CD4-positive, alpha-beta memory T cell (primary cell): ENCODE results near the gene CES1. TPM values are rescaled to one million over a fixed set of nuclear protein-coding genes. Genes with fewer than 3 reads are reported as not detected.
"Not testable (repeated sequence)": the region's sequence is repeated elsewhere in the genome, so short reads cannot be mapped to it uniquely, and the experiment has no call there.

Experiments
- CTCF ChIA-PET: fragments of 350-600 bp; sonication (Branson Sonifier 250); formaldehyde crosslinking; loops from one replicate; lab custom pipeline; 2021; ENCODE audit warnings: inconsistent platforms; ENCODE audit not compliant: partially characterized antibody; lab: Charles Lee
- POLR2A ChIA-PET: fragments of 350-600 bp; sonication (Branson Sonifier 250); formaldehyde crosslinking; loops from one replicate; lab custom pipeline; 2021; ENCODE audit not compliant: partially characterized antibody; lab: Charles Lee
- DNase-seq, 5 donors: peaks; one replicate each; pipeline versions ENCODE4 v3.0.0 to v3.0.0-alpha.2; 2020 to 2022; ENCODE audit warnings: mixed read lengths in 1 of 5
- H3K27ac ChIP-seq: one replicate; pipeline ENCODE4 v1.7.0; 2013; ENCODE audit warnings: low read depth, low read length
- H3K27me3 ChIP-seq: 2 replicates; pipeline ENCODE4 v1.7.0; 2013; ENCODE audit warnings: mild to moderate bottlenecking, low read length, moderate library complexity; ENCODE audit not compliant: insufficient read depth
- H3K36me3 ChIP-seq: 2 replicates; pipeline ENCODE4 v1.7.0; 2013; ENCODE audit warnings: mild to moderate bottlenecking, low read length, moderate library complexity; ENCODE audit not compliant: insufficient read depth
- H3K4me1 ChIP-seq: 2 replicates; pipeline ENCODE4 v1.7.0; 2013; ENCODE audit warnings: mild to moderate bottlenecking, low read length, moderate library complexity; ENCODE audit not compliant: insufficient read depth
- H3K4me3 ChIP-seq, 2 donors: one replicate each; pipeline ENCODE4 v1.7.0; 2013; ENCODE audit warnings: low read length in 2 of 2, mild to moderate bottlenecking in 1 of 2
- H3K9me3 ChIP-seq, 2 donors: one replicate each; pipeline ENCODE4 v1.7.0; 2013; ENCODE audit warnings: low read length in 2 of 2, control low read depth in 1 of 2; ENCODE audit not compliant: control insufficient read depth in 1 of 2
- H3K27ac Mint-ChIP-seq, 7 donors: one replicate each; pipeline ENCODE4 v1.8.0; 2020 to 2021; ENCODE audit warnings: mixed read lengths in 7 of 7, mild to moderate bottlenecking in 6 of 7, inconsistent platforms in 3 of 7, moderate library complexity in 3 of 7
- H3K27me3 Mint-ChIP-seq, 2 donors: one replicate each; pipeline ENCODE4 v1.8.0; 2020 to 2021; ENCODE audit warnings: mixed read lengths in 2 of 2
- H3K36me3 Mint-ChIP-seq, 2 donors: one replicate each; pipeline ENCODE4 v1.8.0; 2020 to 2021; ENCODE audit warnings: mixed read lengths in 2 of 2, inconsistent platforms in 1 of 2, mild to moderate bottlenecking in 1 of 2
- H3K4me1 Mint-ChIP-seq, 4 donors: one replicate each; pipeline ENCODE4 v1.8.0; 2020 to 2021; ENCODE audit warnings: mixed read lengths in 4 of 4, mild to moderate bottlenecking in 1 of 4
- H3K4me3 Mint-ChIP-seq, 8 donors: one replicate each; pipeline ENCODE4 v1.8.0; 2020 to 2021; ENCODE audit warnings: mixed read lengths in 8 of 8, mild to moderate bottlenecking in 7 of 8, moderate library complexity in 6 of 8, inconsistent platforms in 3 of 8
- H3K9me3 Mint-ChIP-seq, 8 donors: one replicate each; pipeline ENCODE4 v1.8.0; 2020 to 2021; ENCODE audit warnings: mixed read lengths in 8 of 8, mild to moderate bottlenecking in 5 of 8, inconsistent platforms in 3 of 8, moderate library complexity in 1 of 8
- intact Hi-C: fragments of 100-400 bp; cut with micrococcal nuclease; formaldehyde crosslinking; loops from one replicate; pipeline ENCODE4 v1.15.1; 2023
- polyA plus RNA-seq, 2 donors: library from polyadenylated mRNA; unstranded; fragments of 300-500 nt; fragmentation: Illumina TruSeq; gene quantifications; one replicate each; pipeline ENCODE4 v1.2.3, GENCODE V29; 2021
- total RNA-seq, 2 experiments: library from RNA; stranded (reverse); gene quantifications; one replicate each; pipeline ENCODE4 v1.2.3, GENCODE V29; 2021

The CES1 gene
- total and polyA plus RNA-seq, 4 experiments from 2014 or later, result 0.47 to 2.1 (median 1.1) TPM

DNA sequence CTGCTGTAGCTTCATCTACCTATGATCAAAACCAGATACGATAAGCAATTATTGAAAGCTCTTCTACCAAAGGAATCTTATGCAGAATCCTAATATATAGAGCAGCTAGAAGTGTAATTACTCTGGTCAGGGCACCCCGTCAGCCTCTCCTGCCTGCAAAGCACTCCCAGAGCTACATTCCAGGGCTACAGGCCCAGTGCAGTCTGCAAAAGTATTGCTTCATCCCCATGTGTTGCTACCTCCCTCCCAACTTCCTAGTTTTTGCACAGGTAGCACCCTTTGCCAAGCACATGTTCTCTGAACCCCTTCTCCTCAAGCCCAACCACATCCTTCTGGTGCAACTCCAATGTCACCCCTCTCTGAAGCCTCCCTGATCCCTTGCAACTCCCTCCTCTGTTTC, 35.2 kb upstream of the CES1 start:
- no peak for DNase-seq
- Mint-ChIP-seq H3K9me3 (no peaks in the 10 kb centered on the region), H3K4me3 (no peak overlapping the region), H3K4me1 (no peaks in the 10 kb centered on the region), H3K27me3 (peaks cover 4 to 12% of the 10 kb centered on the region in 2 donors), H3K27ac (no peak overlapping the region), H3K36me3 (no peaks in the 10 kb centered on the region)
- H3K36me3 ChIP-seq, result no peaks in the 10 kb centered on the region
- H3K27me3 ChIP-seq, result no peaks in the 10 kb centered on the region
- ChIA-PET CTCF (no interaction called here), POLR2A (no interaction called here)
- H3K9me3 ChIP-seq, result no peaks in the 10 kb centered on the region
- H3K27ac ChIP-seq, result no peak overlapping the region
- intact Hi-C loops, result no loop called here
- no peak overlapping the region for H3K4me3 ChIP-seq
- no peaks in the 10 kb centered on the region for H3K4me1 ChIP-seq

DNA sequence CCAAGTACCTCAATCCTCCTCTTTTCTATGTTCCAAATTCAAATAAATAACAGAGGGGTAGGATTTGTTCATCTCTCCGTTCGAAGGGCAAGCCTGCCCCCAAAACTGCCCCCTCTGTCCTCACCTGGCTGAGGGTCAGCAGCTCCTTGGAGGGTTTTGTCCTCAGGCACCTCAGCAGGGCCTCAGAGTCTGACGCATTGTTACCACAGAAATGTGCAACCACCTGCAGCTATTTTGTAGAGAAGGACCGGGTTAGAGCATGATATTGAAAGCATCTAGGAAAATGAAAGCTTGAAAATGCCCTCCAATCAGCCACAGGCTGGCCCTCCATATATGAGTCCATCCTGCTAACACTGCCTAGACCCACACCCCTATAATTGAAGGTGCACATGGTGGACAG, 28.4 kb upstream of the CES1 start:
- H3K27me3 Mint-ChIP-seq, result peaks cover 6 to 10% of the 10 kb centered on the region in 2 donors
- POLR2A ChIA-PET, result no interaction called here
- intact Hi-C loops, result no loop called here

DNA sequence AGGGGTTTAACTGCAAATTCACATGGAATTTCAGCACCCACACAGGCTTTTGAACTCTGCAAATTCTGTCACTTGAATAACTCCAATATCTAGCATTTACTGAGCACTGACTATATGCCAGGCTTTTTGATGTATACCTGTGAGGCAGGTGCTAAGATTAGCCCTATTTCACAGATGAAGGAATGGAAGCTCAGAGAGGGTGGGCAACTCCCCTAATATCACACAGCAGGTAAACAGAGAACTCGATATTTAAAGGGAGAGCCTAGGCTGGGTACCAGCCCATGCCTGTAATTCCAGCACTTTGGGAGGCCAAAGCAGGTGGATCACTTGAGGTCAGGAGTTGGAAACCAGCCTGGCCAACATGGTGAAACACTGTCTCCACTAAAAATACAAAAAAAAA, 24.8 kb upstream of the CES1 start:
- CTCF ChIA-PET, result interaction anchor here (2.1 kb wide), 1 partner anchor 393 kb away, joined by 5 read pairs; no protein-coding TSS in a partner anchor

More for the DNA sequence above, 28.4 kb upstream of the CES1 start:
- Histone ChIP-seq H3K27me3 (no peaks in the 10 kb centered on the region), H3K9me3 (no peaks in the 10 kb centered on the region), H3K4me1 (no peaks in the 10 kb centered on the region), H3K36me3 (no peaks in the 10 kb centered on the region), H3K4me3 (no peak overlapping the region), H3K27ac (no peak overlapping the region)
- Mint-ChIP-seq H3K27ac (no peak overlapping the region), H3K4me1 (no peaks in the 10 kb centered on the region), H3K4me3 (no peak overlapping the region), H3K36me3 (no peaks in the 10 kb centered on the region), H3K9me3 (no peaks in the 10 kb centered on the region)
- CTCF ChIA-PET, result no interaction called here
- DNase-seq, result no peak

DNA sequence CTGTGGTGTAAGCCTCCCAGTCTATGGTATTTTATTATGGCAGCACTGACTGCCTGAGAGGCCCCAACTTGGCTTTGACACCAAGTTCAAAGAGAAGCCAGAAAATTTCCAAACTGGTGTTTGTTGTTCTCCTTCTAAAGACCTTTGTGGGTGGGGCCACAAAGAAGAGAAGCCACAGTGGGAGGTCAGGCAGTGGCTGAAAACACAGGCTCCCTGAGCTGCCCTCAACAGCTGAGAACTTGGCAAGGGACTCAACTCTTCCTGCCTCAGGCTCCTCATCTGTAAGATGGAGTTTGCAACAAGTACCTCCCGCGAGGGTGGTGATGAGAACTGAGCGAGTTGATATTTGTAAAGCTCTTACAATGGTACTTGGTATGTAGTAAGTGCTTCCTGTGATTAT, 24.1 kb upstream of the CES1 start:
- ChIA-PET POLR2A (no interaction called here), CTCF (interaction anchor here (2.1 kb wide), 1 partner anchor 392 kb away, joined by 5 read pairs; no protein-coding TSS in a partner anchor)
- H3K27me3 Mint-ChIP-seq, result peaks cover 5 to 20% of the 10 kb centered on the region in 2 donors
- Histone ChIP-seq H3K27ac (no peak overlapping the region), H3K36me3 (no peaks in the 10 kb centered on the region), H3K9me3 (no peaks in the 10 kb centered on the region), H3K4me3 (no peak overlapping the region), H3K4me1 (no peaks in the 10 kb centered on the region), H3K27me3 (no peaks in the 10 kb centered on the region)
- no peak overlapping the region for H3K27ac Mint-ChIP-seq
- H3K9me3 Mint-ChIP-seq, result no peaks in the 10 kb centered on the region
- no peaks in the 10 kb centered on the region for H3K36me3 Mint-ChIP-seq
- intact Hi-C loops, result no loop called here
- H3K4me1 Mint-ChIP-seq, result no peaks in the 10 kb centered on the region
- H3K4me3 Mint-ChIP-seq, result no peak overlapping the region
- no peak for DNase-seq

More for the DNA sequence above, 24.8 kb upstream of the CES1 start:
- H3K27ac Mint-ChIP-seq, H3K27me3 ChIP-seq, DNase-seq, H3K4me3 ChIP-seq, H3K4me1 Mint-ChIP-seq, H3K36me3 Mint-ChIP-seq, H3K36me3 ChIP-seq, H3K9me3 Mint-ChIP-seq, H3K9me3 ChIP-seq, H3K4me1 ChIP-seq, intact Hi-C loops, POLR2A ChIA-PET, H3K4me3 Mint-ChIP-seq, H3K27ac ChIP-seq: not testable (repeated sequence)
- H3K27me3 Mint-ChIP-seq, result peaks cover 7 to 21% of the 10 kb centered on the region in 2 donors

DNA sequence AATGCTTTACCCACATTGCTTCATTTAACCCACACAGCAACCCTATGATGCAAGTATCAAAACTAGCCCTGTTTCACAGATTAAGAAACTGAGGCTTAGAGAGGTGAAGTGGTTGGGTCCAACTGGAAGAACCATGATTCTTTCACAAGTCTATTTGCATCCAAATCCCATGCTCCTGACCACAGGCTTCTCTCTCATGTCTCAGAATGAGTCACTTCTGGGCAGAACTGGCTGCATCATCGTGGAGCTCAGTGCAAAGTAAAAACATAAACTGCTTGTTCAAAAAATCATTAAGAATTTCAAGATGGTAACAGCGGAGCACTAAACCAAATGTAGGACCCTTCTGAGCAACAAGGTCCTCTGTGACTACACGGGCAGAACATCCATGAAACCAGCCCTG, 20.2 kb upstream of the CES1 start:
- Histone ChIP-seq H3K27me3 (no peaks in the 10 kb centered on the region), H3K9me3 (no peaks in the 10 kb centered on the region), H3K36me3 (no peaks in the 10 kb centered on the region), H3K27ac (no peak overlapping the region), H3K4me1 (no peaks in the 10 kb centered on the region), H3K4me3 (no peak overlapping the region)
- POLR2A ChIA-PET, result no interaction called here
- H3K27ac Mint-ChIP-seq, result no peak overlapping the region
- peaks cover 20 to 25% of the 10 kb centered on the region in 2 donors for H3K27me3 Mint-ChIP-seq
- no peak for DNase-seq
- H3K9me3 Mint-ChIP-seq, result no peaks in the 10 kb centered on the region
- intact Hi-C loops, result no loop called here
- H3K4me1 Mint-ChIP-seq, result no peaks in the 10 kb centered on the region
- CTCF ChIA-PET, result no interaction called here
- no peak overlapping the region for H3K4me3 Mint-ChIP-seq
- no peaks in the 10 kb centered on the region for H3K36me3 Mint-ChIP-seq

DNA sequence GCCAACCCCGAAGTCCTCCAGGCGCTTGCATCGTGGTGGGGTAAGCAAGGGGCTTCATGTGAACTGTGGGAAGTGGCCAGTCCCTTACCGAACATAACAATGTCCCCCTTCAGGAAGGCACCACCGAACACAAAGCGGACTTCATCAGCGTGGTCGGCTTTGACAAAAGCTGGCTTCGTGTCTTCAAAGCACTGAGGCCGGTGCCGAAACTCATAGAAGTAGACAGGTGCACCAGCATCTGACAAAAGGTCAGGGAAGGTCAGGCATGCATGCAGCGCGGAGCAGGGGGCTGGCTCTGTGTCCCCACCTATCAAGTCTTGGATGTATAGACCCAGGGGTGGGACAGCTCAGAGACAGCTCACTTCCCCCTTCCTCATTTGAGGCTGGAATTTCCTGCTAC, 16.6 kb upstream of the CES1 start:
- intact Hi-C loops, result no loop called here
- Mint-ChIP-seq H3K4me3 (no peak overlapping the region), H3K27me3 (peaks cover 22 to 27% of the 10 kb centered on the region in 2 donors), H3K27ac (no peak overlapping the region), H3K36me3 (no peaks in the 10 kb centered on the region), H3K4me1 (no peaks in the 10 kb centered on the region), H3K9me3 (no peaks in the 10 kb centered on the region)
- no peak overlapping the region for H3K27ac ChIP-seq
- no peaks in the 10 kb centered on the region for H3K4me1 ChIP-seq
- H3K36me3 ChIP-seq, result no peaks in the 10 kb centered on the region
- DNase-seq, result no peak
- H3K4me3 ChIP-seq, result no peak overlapping the region
- CTCF ChIA-PET, result interaction anchor here (1.4 kb wide), 1 partner anchor 384 kb away, joined by 4 read pairs; no protein-coding TSS in a partner anchor
- H3K27me3 ChIP-seq, result peaks cover 3% of the 10 kb centered on the region
- no peaks in the 10 kb centered on the region for H3K9me3 ChIP-seq
- POLR2A ChIA-PET, result no interaction called here

DNA sequence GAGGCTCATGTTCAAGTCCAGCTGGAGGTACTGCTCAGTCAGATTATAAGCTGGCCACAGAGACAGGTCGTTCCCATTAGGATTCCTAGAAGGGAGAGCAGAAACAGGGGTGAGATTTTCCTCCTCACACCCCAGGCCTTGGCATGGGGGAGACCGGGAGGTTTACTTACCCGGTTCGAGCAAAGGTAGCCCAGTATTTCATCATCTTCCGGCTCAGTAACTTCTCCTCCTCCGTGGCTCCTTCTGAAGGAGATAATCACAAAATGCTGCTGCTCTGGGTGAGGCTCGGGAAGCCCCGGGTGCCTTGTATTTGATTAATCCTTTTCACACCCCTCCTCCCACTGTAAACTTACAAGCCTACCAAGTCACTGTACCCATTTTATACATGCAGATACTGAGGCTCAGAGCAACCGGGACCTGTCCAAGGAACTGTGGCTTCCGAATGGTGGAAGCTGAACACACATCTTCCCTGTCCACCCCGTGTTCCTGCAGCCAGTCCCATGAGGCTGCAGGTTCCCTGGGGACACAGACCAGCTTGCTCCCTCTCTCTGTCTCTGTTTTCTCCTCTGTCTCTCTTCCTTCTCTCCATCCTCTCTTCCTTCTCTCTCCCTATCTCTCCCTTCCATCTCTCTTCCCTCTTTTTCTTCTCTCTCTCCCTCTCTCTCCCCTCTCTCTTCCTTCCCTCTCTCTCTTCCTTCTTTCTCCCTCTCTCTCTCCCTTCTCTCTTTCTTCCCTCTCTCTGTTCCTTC, 13.9 kb upstream of the CES1 start:
- ChIA-PET POLR2A (no interaction called here), CTCF (no interaction called here)
- Histone ChIP-seq H3K4me1 (no peaks in the 10 kb centered on the region), H3K9me3 (no peaks in the 10 kb centered on the region), H3K27me3 (peaks cover 3% of the 10 kb centered on the region), H3K4me3 (no peak overlapping the region), H3K36me3 (no peaks in the 10 kb centered on the region), H3K27ac (no peak overlapping the region)
- Mint-ChIP-seq H3K36me3 (no peaks in the 10 kb centered on the region), H3K9me3 (no peaks in the 10 kb centered on the region), H3K4me3 (no peak overlapping the region), H3K27me3 (peaks cover 23 to 26% of the 10 kb centered on the region in 2 donors), H3K27ac (no peak overlapping the region), H3K4me1 (peaks cover 0 to 1% (median 0%) of the 10 kb centered on the region in 4 donors)
- DNase-seq, result no peak
- intact Hi-C loops, result no loop called here
